Fibroblast of the conjunctiva (primary cell): ENCODE measurements around the gene GATA3.

Experiments
- DNase-seq: peaks from one replicate; pipeline ENCODE4 v3.0.0-alpha.2; 2010; ENCODE audit warnings: low read depth

The GATA3 gene

GRCh38 chr10:8051109-8051821, 3.2 kb upstream of the GATA3 start:
- no peak for DNase-seq

GRCh38 chr10:8051851-8052257, 2.6 kb upstream of the GATA3 start:
- DNase-seq, result no peak

- no peak for DNase-seq
These were observed 2.0 kb upstream of the GATA3 start for GRCh38 chr10:8052341-8052955.

- no peak for DNase-seq
These were observed 1.5 kb upstream of the GATA3 start for GRCh38 chr10:8052956-8053445.

- DNase-seq, result peak; percentile 48
These were observed 843 bp upstream of the GATA3 start for GRCh38 chr10:8053446-8054243.

- no peak for DNase-seq
These were observed 319 bp upstream of the GATA3 start for GRCh38 chr10:8054244-8054493.

GRCh38 chr10:8055420-8056349, 1.2 kb downstream of the GATA3 start:
- no peak for DNase-seq

- no peak for DNase-seq
These were observed 1.9 kb downstream of the GATA3 start for GRCh38 chr10:8056378-8056777.

- no peak for DNase-seq
These were observed 2.4 kb downstream of the GATA3 start for GRCh38 chr10:8056871-8057331.

GRCh38 chr10:8057636-8058273, 3.3 kb downstream of the GATA3 start:
- no peak for DNase-seq

- DNase-seq, result no peak
These were observed 4.0 kb downstream of the GATA3 start for GRCh38 chr10:8058274-8059111.

GRCh38 chr10:8059191-8059936, 4.9 kb downstream of the GATA3 start:
- no peak for DNase-seq

GRCh38 chr10:8060010-8060703, 5.7 kb downstream of the GATA3 start:
- DNase-seq, result no peak

- no peak for DNase-seq
These were observed 6.2 kb downstream of the GATA3 start for GRCh38 chr10:8060704-8061121.

GRCh38 chr10:8061274-8062211, 7.1 kb downstream of the GATA3 start:
- DNase-seq, result no peak

- no peak for DNase-seq
These were observed 8.8 kb downstream of the GATA3 start for GRCh38 chr10:8063128-8063908.

GRCh38 chr10:8063935-8064334, 9.4 kb downstream of the GATA3 start:
- DNase-seq, result no peak
